GM21717 (cell line): ENCODE data around the gene SLC30A1.
"Not testable (repeated sequence)": the region's sequence is repeated elsewhere in the genome, so short reads cannot be mapped to it uniquely, and the experiment has no call there.

ENCODE experiments used
- ATAC-seq: cut with Tn5 transposase; IDR thresholded peaks from one replicate; pipeline ENCODE4 v1.9.1; 2021; ENCODE audit warnings: mild to moderate bottlenecking, moderate library complexity; ENCODE audit not compliant: unreplicated experiment

The SLC30A1 gene

GRCh38 chr1:211578640-211579439 lies at the start of gene SLC30A1:
SLC30A1 (minus strand) TSS chr1:211579161; CDS start chr1:211578612, 549 bp downstream.
- peak; percentile 88 for ATAC-seq

GRCh38 chr1:211628417-211628816 lies 49.5 kb upstream of the SLC30A1 start:
- ATAC-seq: no peak

GRCh38 chr1:211627259-211627658 lies 48.3 kb upstream of the SLC30A1 start:
- no peak for ATAC-seq

GRCh38 chr1:211625866-211626265 lies 46.9 kb upstream of the SLC30A1 start:
- not testable (repeated sequence) for ATAC-seq

- ATAC-seq: no peak
These were observed 46.1 kb upstream of the SLC30A1 start for GRCh38 chr1:211625040-211625439.

GRCh38 chr1:211623515-211623914 lies 44.6 kb upstream of the SLC30A1 start:
- ATAC-seq: no peak

- ATAC-seq: no peak
These were observed 42.7 kb upstream of the SLC30A1 start for GRCh38 chr1:211621447-211622198.

GRCh38 chr1:211620097-211620496 lies 41.1 kb upstream of the SLC30A1 start:
- no peak for ATAC-seq

- ATAC-seq: no peak
These were observed 40.4 kb upstream of the SLC30A1 start for GRCh38 chr1:211619033-211619996.

GRCh38 chr1:211616965-211617297 lies 38.0 kb upstream of the SLC30A1 start:
- no peak for ATAC-seq

- ATAC-seq: no peak
These were observed 37.4 kb upstream of the SLC30A1 start for GRCh38 chr1:211616231-211616964.

GRCh38 chr1:211614615-211615014 lies 35.7 kb upstream of the SLC30A1 start:
- no peak for ATAC-seq

GRCh38 chr1:211613951-211614350 lies 35.0 kb upstream of the SLC30A1 start:
- ATAC-seq: no peak

GRCh38 chr1:211613108-211613947 lies 34.4 kb upstream of the SLC30A1 start:
- ATAC-seq: no peak

- ATAC-seq: no peak
These were observed 33.8 kb upstream of the SLC30A1 start for GRCh38 chr1:211612786-211613107.

GRCh38 chr1:211611818-211612217 lies 32.9 kb upstream of the SLC30A1 start:
- ATAC-seq: no peak

GRCh38 chr1:211610779-211611556 lies 32.0 kb upstream of the SLC30A1 start:
- no peak for ATAC-seq

GRCh38 chr1:211609120-211610024 lies 30.4 kb upstream of the SLC30A1 start:
- no peak for ATAC-seq
